Naive thymus-derived CD8-positive, alpha-beta T cell (primary cell): ENCODE data around the gene MX2. TPM values are rescaled to one million over a fixed set of nuclear protein-coding genes. Genes with fewer than 3 reads are reported as not detected.
A peak's percentile ranks its signal among the peaks of the same experiment; 100 is the strongest.

Experiments used
- ATAC-seq, 2 donors: fragments of 150-1000 bp; cut with Tn5 transposase in 1 of 2; sonication (Bioruptor Pico), chemical (Tn5 transposase) in 1 of 2; 1 replicate in 1 of 2; 2 replicates in 1 of 2; pipeline ENCODE4 v1.10.0; 2021; ENCODE audit warnings: mild to moderate bottlenecking in 2 of 2, moderate library complexity in 2 of 2
- POLR2A ChIA-PET: fragments of 350-600 bp; sonication (Branson Sonifier 250); formaldehyde crosslinking; loops from one replicate; lab custom pipeline; 2021; ENCODE audit warnings: antibody characterized with exemption; lab: Charles Lee
- DNase-seq, 10 donors: peaks; one replicate each; pipeline versions ENCODE4 v3.0.0 to v3.0.0-alpha.2; 2020 to 2022
- H3K27ac Mint-ChIP-seq, 10 donors: one replicate each; pipeline ENCODE4 v1.8.0; 2020 to 2022; ENCODE audit warnings: mild to moderate bottlenecking in 10 of 10, mixed read lengths in 10 of 10, moderate library complexity in 4 of 10, inconsistent platforms in 1 of 10
- H3K27me3 Mint-ChIP-seq, 5 donors: one replicate each; pipeline ENCODE4 v1.8.0; 2021 to 2022; ENCODE audit warnings: mixed read lengths in 5 of 5
- H3K36me3 Mint-ChIP-seq, 3 donors: one replicate each; pipeline ENCODE4 v1.8.0; 2020 to 2022; ENCODE audit warnings: mixed read lengths in 3 of 3, mild to moderate bottlenecking in 2 of 3, inconsistent platforms in 1 of 3
- H3K4me1 Mint-ChIP-seq, 4 donors: one replicate each; pipeline ENCODE4 v1.8.0; 2021 to 2022; ENCODE audit warnings: mixed read lengths in 4 of 4
- H3K4me3 Mint-ChIP-seq, 10 donors: one replicate each; pipeline ENCODE4 v1.8.0; 2020 to 2022; ENCODE audit warnings: mild to moderate bottlenecking in 10 of 10, mixed read lengths in 10 of 10, moderate library complexity in 6 of 10, inconsistent platforms in 1 of 10
- H3K9me3 Mint-ChIP-seq, 9 donors: one replicate each; pipeline ENCODE4 v1.8.0; 2020 to 2022; ENCODE audit warnings: mixed read lengths in 9 of 9, mild to moderate bottlenecking in 3 of 9, inconsistent platforms in 1 of 9, moderate library complexity in 1 of 9
- polyA plus RNA-seq, 3 donors: library from polyadenylated mRNA; unstranded; fragments of 300-500 nt; fragmentation: Illumina TruSeq; gene quantifications; one replicate each; pipeline ENCODE4 v1.2.3, GENCODE V29; 2021
- total RNA-seq, 8 experiments: library from RNA in 2 of 8; stranded (reverse) in 2 of 8; gene quantifications; one replicate each; pipeline ENCODE4 v1.2.3 and lab custom pipeline; 2021 to 2026

MX2 gene
- total and polyA plus RNA-seq, 5 experiments from 2014 or later: 27.8 to 125 (median 49.6) TPM

- ATAC-seq (no peak), DNase-seq (no peak)
- peak overlapping the region in 6 of 10 donors; percentile 2 to 67 (median 46) for H3K27ac Mint-ChIP-seq
- H3K9me3 Mint-ChIP-seq: no peaks in the 10 kb centered on the region
- POLR2A ChIA-PET: no interaction called here
- H3K4me3 Mint-ChIP-seq: no peak overlapping the region
- H3K27me3 Mint-ChIP-seq: no peaks in the 10 kb centered on the region
- peaks cover 0 to 89% (median 17%) of the 10 kb centered on the region in 3 donors for H3K36me3 Mint-ChIP-seq
- H3K4me1 Mint-ChIP-seq: peaks cover 0 to 2% (median 0%) of the 10 kb centered on the region in 4 donors
Measured at GRCh38 chr21:41453198-41453597, 91.4 kb downstream of the MX2 start.

GRCh38 chr21:41453761-41454160, 91.9 kb downstream of the MX2 start:
- H3K36me3 Mint-ChIP-seq: peaks cover 0 to 89% (median 17%) of the 10 kb centered on the region in 3 donors
- DNase-seq: no peak
- H3K9me3 Mint-ChIP-seq: no peaks in the 10 kb centered on the region
- POLR2A ChIA-PET: no interaction called here
- no peaks in the 10 kb centered on the region for H3K27me3 Mint-ChIP-seq
- no peak for ATAC-seq
- H3K4me1 Mint-ChIP-seq: peaks cover 0 to 2% (median 0%) of the 10 kb centered on the region in 4 donors
- no peak overlapping the region for H3K4me3 Mint-ChIP-seq
- H3K27ac Mint-ChIP-seq: peak overlapping the region in 5 of 10 donors; percentile 2 to 67 (median 31)

- Mint-ChIP-seq H3K4me1 (peaks cover 4 to 10% (median 7%) of the 10 kb centered on the region in 4 donors), H3K4me3 (no peak overlapping the region), H3K36me3 (peaks cover 0 to 61% (median 1%) of the 10 kb centered on the region in 3 donors), H3K9me3 (no peaks in the 10 kb centered on the region), H3K27ac (peak overlapping the region in 2 of 10 donors; percentile 31 to 87), H3K27me3 (no peaks in the 10 kb centered on the region)
- POLR2A ChIA-PET: no interaction called here
- DNase-seq (no peak), ATAC-seq (no peak)
Measured at GRCh38 chr21:41458121-41458520, 96.3 kb downstream of the MX2 start.

GRCh38 chr21:41458559-41458958, 96.7 kb downstream of the MX2 start:
- Mint-ChIP-seq H3K4me1 (peaks cover 4 to 10% (median 7%) of the 10 kb centered on the region in 4 donors), H3K27ac (peak overlapping the region in 2 of 10 donors; percentile 31 to 87), H3K27me3 (no peaks in the 10 kb centered on the region), H3K9me3 (no peaks in the 10 kb centered on the region), H3K4me3 (no peak overlapping the region), H3K36me3 (peaks cover 0 to 56% (median 2%) of the 10 kb centered on the region in 3 donors)
- ATAC-seq (no peak), DNase-seq (no peak)
- POLR2A ChIA-PET: interaction anchor here (0.6 kb wide), 1 partner anchor 97 kb away, joined by 3 read pairs; the partner anchor contains the start of gene MX2

Other genes with a start within 250 kb of the MX2 start
- gene BACE2, start 193.9 kb upstream of the MX2 start, total RNA-seq: 1 to 10 TPM; 1.4 to 2.0 TPM
- gene BACE2, start 193.9 kb upstream of the MX2 start, polyA plus RNA-seq: 1 to 10 TPM in 1 of 3 donors, under 1 TPM in 1, not detected in 1; 0.27 to 2.9 TPM
- gene FAM3B, start 45.2 kb upstream of the MX2 start, total RNA-seq: not detected
- not detected for gene FAM3B, start 45.2 kb upstream of the MX2 start, polyA plus RNA-seq
- gene MX1, start 64.2 kb downstream of the MX2 start, total RNA-seq: 10 to 100 TPM; 61.4 to 66.7 TPM
- gene MX1, start 64.2 kb downstream of the MX2 start, polyA plus RNA-seq: 10 to 100 TPM; 36.8 to 64.7 (median 44.8) TPM
- not detected for gene TMPRSS2, start 146.1 kb downstream of the MX2 start, total RNA-seq
- not detected for gene TMPRSS2, start 146.1 kb downstream of the MX2 start, polyA plus RNA-seq